GM18520 (cell line): ENCODE measurements around the gene DEFB127.
"Not testable (repeated sequence)": the region's sequence is repeated elsewhere in the genome, so short reads cannot be mapped to it uniquely, and the experiment has no call there.

Source experiments
- ATAC-seq: cut with Tn5 transposase; IDR thresholded peaks from one replicate; pipeline ENCODE4 v1.9.1; 2021; ENCODE audit not compliant: unreplicated experiment

The DEFB127 gene, protein sequence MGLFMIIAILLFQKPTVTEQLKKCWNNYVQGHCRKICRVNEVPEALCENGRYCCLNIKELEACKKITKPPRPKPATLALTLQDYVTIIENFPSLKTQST

DNA sequence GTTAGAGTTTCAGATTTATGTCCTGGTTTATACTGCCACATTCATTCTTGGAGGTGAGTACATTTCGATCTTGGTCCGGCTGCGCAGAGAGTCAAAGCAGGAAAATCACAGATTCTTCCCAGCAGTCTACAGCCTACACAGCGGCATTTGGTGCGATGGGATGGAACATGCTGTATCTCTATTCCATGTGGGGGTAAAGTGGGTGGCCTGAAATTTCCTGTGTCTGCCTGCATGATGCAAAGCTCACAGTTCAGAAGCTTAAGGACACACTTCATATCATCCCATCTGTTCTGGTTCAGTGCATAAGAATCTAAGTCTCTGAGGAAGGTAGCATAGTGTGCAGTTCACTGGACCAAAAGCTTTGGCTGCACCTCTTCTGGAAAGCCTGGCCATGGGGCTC is at the start of gene DEFB127:
Gene DEFB127, plus strand, starts transcription at position 301 of the 400 bp plus-strand sequence. Its CDS starts 91 bp downstream, at position 392.
- ATAC-seq: no peak

GRCh38 chr20:112396-112795 is 44.9 kb upstream of the DEFB127 start:
- no peak for ATAC-seq

DNA sequence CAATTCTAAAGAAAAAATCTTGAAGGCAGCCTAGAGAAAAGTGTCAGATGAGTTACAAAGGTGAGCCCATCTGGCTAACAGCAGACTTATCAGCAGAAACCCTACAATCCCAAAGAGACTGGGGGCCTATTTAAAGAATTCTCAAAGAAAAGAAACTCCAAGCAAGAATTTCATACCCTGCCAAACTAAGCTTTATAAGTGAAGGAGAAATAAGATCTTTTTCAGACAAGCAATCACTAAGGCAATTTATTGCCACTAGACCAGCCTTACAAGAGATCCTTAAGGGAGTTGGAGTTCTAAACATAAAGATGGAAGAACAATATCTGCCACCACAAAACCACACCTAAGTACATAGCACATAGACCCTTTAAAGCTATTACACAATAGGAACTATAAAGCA is 39.7 kb upstream of the DEFB127 start:
- ATAC-seq: no peak

- not testable (repeated sequence) for ATAC-seq
Measured at GRCh38 chr20:129786-130323, 27.4 kb upstream of the DEFB127 start.

- ATAC-seq: no peak
Measured at GRCh38 chr20:137668-138490, 19.4 kb upstream of the DEFB127 start.

- no peak for ATAC-seq
Measured at GRCh38 chr20:142290-142689, 15.0 kb upstream of the DEFB127 start, which contains the start of gene DEFB126. TSS of gene DEFB126 (plus strand) at chr20:142590. CDS start at chr20:142629, 39 bp downstream.

GRCh38 chr20:145877-146276 is 11.4 kb upstream of the DEFB127 start:
- ATAC-seq: no peak

GRCh38 chr20:152131-152530 is 5.1 kb upstream of the DEFB127 start:
- ATAC-seq: no peak

DNA sequence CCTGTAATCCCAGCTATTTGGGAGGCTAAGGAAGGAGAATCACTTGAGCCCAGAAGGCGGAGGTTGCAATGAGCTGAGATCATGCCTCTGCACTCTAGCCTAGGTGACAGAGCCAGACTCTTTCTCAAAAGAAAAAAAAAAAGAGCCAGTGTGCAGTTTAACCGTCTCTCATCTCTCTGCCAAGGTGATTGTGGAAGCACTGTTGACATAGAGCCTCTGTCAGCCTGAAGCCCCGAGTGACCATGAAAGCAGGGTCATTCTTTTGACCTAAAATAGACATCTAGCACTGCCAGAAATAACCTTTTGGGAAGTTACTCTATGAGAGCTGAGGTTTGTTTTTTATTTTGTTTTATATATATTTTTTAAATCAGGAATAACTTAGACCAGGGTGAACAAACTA is 7.4 kb downstream of the DEFB127 start:
- no peak for ATAC-seq

DNA sequence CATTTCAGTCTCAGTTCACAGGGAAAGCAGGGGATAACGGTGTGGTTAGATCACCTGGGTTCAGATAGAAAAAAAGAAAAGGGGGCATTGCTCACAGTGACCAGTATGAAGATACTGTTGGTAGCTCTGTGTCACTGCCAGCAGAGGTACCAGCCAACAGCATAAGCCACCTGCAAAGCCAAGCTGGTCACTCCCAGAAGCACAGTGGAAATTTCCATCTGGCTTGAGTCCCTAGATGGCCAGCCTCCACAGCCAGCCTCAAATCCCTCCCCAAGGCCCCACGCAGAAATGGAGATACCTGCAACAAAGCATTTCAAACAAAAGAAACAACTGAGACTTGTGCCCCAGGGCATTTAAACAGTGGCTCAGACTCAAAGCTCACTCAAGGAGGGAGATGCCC is 11.6 kb downstream of the DEFB127 start:
- no peak for ATAC-seq

GRCh38 chr20:184288-184687 is 27.0 kb downstream of the DEFB127 start:
- no peak for ATAC-seq

DNA sequence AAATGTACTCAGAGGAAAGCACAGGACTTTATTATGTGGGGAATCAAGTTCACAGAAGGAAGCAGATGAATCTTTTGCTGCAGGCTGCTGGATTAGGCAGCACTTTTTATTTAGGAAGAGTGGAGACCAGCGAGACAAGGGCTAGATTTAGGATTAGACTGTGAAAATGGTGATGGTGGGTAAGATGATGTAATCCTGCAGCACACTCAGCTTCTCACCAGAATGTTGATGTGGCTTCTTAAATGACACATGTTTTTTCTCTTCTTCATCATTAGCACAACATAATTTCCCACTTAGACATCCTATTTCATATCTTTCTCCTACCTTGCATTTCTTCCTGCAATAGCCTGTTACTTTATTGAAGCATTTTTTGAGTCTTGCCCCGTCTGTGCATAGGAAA is 30.5 kb downstream of the DEFB127 start:
- no peak for ATAC-seq

DNA sequence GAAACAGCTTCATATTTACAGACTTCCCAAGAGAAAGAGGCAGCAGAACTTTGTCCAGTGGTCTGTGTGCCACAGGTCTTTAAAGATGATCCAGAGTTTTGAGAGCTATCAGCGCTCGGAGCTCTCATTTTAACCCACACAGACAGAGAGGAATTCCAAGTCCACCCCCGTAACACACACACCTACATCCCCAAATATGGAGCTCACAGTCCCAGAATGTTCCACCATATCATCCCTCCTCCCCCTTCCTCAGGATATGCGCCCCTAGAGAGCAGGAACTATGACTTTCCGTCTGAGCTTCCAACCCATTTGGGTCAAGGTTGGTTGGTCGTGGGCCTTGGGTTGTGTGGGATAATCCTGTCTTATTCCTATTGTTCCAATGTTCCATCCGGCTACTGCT is 32.4 kb downstream of the DEFB127 start, which contains the start of gene DEFB128:
Gene DEFB128, minus strand, starts transcription at position 101 of the 400 bp plus-strand sequence. Its CDS starts 88 bp downstream, at position 13.
- ATAC-seq: no peak

GRCh38 chr20:198225-198624 is 41.0 kb downstream of the DEFB127 start:
- no peak for ATAC-seq

DNA sequence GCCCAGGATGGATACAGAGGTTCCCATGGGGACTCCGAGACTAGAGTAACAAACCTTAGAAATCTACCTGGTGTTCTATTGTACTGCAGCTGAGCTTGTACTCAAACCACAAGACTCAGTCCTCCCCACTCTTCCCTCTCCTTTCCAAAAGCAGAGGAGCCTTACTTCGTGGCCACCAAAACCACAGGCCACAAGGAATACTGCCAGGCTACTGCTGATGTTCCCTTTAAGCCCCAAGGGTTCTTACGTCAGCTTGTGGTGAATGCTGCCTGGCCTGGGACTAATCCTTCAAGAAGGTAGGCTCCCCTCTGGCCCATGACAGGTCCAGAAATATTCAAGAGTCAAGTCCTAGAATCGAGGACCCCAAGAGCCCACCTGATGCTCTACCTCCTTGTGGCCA is 42.7 kb downstream of the DEFB127 start:
- no peak for ATAC-seq

DNA sequence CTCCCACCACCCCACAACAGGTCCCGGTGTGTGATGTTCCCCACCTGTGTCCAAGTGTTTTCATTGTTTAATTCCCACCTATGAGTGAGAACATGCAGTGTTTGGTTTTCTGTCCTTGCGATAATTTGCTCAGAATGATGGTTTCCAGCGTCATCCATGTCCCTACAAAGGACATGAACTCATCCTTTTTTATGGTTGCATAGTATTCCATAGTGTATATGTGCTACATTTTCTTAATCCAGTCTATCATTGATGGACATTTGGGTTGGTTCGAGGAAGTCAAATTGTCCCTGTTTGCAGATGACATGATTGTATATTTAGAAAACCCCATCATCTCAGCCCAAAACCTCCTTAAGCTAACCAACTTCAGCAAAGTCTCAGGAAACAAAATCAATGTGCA is 46.4 kb downstream of the DEFB127 start:
- ATAC-seq: not testable (repeated sequence)
